ENCODE data around the gene OSER1.

OSER1 gene

DNA sequence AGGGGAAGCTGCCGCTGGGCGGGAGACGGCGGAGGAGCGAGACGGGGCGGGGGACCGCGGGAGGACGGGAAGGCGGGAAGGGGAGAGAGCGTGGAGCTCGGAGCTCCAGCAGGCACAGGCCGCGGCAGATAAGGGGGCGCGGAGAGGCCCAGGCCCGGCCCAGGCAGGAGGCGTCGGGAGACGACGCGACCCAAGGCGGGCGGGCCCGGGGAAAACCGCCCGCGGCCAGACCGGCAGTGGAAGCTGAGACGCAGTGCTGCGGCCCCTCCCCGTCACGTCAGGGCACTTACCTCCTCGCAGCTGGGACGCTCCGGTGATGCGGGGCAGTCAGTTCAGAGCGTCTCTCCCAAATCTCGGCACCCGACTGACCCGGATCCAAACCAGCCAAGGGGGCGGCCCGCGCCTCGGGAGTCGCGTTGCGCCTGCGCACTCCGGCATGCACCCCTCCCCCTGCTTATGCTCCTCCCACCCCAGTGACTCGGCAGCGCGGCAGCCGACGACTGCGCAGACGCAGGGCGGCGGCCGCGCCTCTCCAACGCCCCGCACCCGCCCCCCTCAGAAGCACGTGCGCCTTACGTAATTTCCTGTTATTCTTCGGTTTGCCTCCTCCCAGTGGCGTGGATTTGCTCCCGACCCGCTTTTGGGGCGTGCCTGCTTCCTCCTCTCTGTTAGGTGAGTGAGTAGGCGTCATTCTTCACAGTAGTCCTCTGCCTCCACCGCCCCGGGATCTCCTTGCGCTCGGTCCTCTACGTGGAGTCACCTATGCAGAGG is at the start of gene OSER1:
Gene OSER1 (minus strand): TSS at position 366 of the 771 bp plus-strand sequence. CDS start 3,814 bp downstream, outside the sequence.
- Histone ChIP-seq H3K9me3 (ENCODE audit: control insufficient read depth, insufficient read depth, low read depth, low read length) (no peaks in the 10 kb centered on the region), H3K4me3 (ENCODE audit: low read depth, low read length) (peak within 1 kb of the TSS; percentile 80), H3K4me1 (ENCODE audit: control insufficient read depth, insufficient read depth, low read length) (peaks cover 22% of the 10 kb centered on the region), H3K36me3 (ENCODE audit: control insufficient read depth in 2 of 2, insufficient read depth in 1 of 2, low read length in 2 of 2) (peaks cover 8 to 9% of the 10 kb centered on the region in 2 experiments), H3K27ac (ENCODE audit: extremely low read depth, low read depth, low read length) (peak within 1 kb of the TSS; percentile 79)
- POLR2A ChIA-PET: interaction anchor here (0.5 to 1.3 kb wide), 4 partner anchors 44 to 100 kb away, joined by 3 to 4 read pairs (median 3); partner anchors contain the start of gene FITM2
- CTCF ChIA-PET: interaction anchor here (0.7 to 2.9 kb wide), 2 partner anchors 20 to 23 kb away, joined by 3 to 11 read pairs; no protein-coding TSS in a partner anchor
- TF ChIP-seq ZNF473 (tag by site-specific recombination; IDR thresholded peaks at IDR 0.05) (no peak), ZNF391 (tag by site-specific recombination; IDR thresholded peaks at IDR 0.05; ENCODE audit: borderline replicate concordance, low read depth) (peak; percentile 85), EGR2 (tag by site-specific recombination; IDR thresholded peaks at IDR 0.05; ENCODE audit: low read depth) (peak; percentile 89), ZNF16 (tag by site-specific recombination; IDR thresholded peaks at IDR 0.05; ENCODE audit: low read depth) (no peak), ZNF654 (tag by site-specific recombination; IDR thresholded peaks at IDR 0.05; ENCODE audit: low read depth) (no peak), ZBTB48 (tag by site-specific recombination; IDR thresholded peaks at IDR 0.05) (0 out of 2 replicates have a peak, but pooled peaks have one; percentile 56), ZNF366 (tag by site-specific recombination; conservative IDR thresholded peaks at IDR 0.05) (no peak), ZNF76 (tag by site-specific recombination; IDR thresholded peaks at IDR 0.05; ENCODE audit: borderline replicate concordance, low read depth) (peak; percentile 81), ELK4 (IDR thresholded peaks at IDR 0.05; ENCODE audit: borderline replicate concordance, low read depth, low read length) (no peak), ZBTB8A (tag by site-specific recombination; IDR thresholded peaks at IDR 0.05) (no peak; the same call in none of the 2 replicates), ZNF239 (tag by site-specific recombination; IDR thresholded peaks at IDR 0.05) (peak; percentile 69; the same call in 1 of the 2 replicates), ZNF37A (tag by site-specific recombination; IDR thresholded peaks at IDR 0.05) (no peak), ZNF747 (tag by site-specific recombination; IDR thresholded peaks at IDR 0.05) (no peak), ZNF544 (tag by site-specific recombination; IDR thresholded peaks at IDR 0.05) (no peak), ZNF174 (tag by site-specific recombination; IDR thresholded peaks at IDR 0.05) (no peak), ZNF404 (tag by site-specific recombination; IDR thresholded peaks at IDR 0.05) (no peak), ZNF629 (tag by site-specific recombination; IDR thresholded peaks at IDR 0.05) (peak; percentile 92), GLI4 (tag by site-specific recombination; IDR thresholded peaks at IDR 0.05) (no peak), ZNF10 (tag by site-specific recombination; IDR thresholded peaks at IDR 0.05) (no peak), ZNF274 (IDR thresholded peaks at IDR 0.05; ENCODE audit: low read length) (no peak), ZNF274 (tag by site-specific recombination; IDR thresholded peaks at IDR 0.05; ENCODE audit: borderline replicate concordance) (no peak), ZNF518A (tag by site-specific recombination; conservative IDR thresholded peaks at IDR 0.05; ENCODE audit: low read depth) (no peak; the same call in 1 of the 2 replicates)
- TF ChIP-seq, protein P1, sequence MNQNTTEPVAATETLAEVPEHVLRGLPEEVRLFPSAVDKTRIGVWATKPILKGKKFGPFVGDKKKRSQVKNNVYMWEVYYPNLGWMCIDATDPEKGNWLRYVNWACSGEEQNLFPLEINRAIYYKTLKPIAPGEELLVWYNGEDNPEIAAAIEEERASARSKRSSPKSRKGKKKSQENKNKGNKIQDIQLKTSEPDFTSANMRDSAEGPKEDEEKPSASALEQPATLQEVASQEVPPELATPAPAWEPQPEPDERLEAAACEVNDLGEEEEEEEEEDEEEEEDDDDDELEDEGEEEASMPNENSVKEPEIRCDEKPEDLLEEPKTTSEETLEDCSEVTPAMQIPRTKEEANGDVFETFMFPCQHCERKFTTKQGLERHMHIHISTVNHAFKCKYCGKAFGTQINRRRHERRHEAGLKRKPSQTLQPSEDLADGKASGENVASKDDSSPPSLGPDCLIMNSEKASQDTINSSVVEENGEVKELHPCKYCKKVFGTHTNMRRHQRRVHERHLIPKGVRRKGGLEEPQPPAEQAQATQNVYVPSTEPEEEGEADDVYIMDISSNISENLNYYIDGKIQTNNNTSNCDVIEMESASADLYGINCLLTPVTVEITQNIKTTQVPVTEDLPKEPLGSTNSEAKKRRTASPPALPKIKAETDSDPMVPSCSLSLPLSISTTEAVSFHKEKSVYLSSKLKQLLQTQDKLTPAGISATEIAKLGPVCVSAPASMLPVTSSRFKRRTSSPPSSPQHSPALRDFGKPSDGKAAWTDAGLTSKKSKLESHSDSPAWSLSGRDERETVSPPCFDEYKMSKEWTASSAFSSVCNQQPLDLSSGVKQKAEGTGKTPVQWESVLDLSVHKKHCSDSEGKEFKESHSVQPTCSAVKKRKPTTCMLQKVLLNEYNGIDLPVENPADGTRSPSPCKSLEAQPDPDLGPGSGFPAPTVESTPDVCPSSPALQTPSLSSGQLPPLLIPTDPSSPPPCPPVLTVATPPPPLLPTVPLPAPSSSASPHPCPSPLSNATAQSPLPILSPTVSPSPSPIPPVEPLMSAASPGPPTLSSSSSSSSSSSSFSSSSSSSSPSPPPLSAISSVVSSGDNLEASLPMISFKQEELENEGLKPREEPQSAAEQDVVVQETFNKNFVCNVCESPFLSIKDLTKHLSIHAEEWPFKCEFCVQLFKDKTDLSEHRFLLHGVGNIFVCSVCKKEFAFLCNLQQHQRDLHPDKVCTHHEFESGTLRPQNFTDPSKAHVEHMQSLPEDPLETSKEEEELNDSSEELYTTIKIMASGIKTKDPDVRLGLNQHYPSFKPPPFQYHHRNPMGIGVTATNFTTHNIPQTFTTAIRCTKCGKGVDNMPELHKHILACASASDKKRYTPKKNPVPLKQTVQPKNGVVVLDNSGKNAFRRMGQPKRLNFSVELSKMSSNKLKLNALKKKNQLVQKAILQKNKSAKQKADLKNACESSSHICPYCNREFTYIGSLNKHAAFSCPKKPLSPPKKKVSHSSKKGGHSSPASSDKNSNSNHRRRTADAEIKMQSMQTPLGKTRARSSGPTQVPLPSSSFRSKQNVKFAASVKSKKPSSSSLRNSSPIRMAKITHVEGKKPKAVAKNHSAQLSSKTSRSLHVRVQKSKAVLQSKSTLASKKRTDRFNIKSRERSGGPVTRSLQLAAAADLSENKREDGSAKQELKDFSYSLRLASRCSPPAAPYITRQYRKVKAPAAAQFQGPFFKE (tag by site-specific recombination; IDR thresholded peaks at IDR 0.05; ENCODE audit: borderline replicate concordance): no peak
- TF ChIP-seq, protein P2, sequence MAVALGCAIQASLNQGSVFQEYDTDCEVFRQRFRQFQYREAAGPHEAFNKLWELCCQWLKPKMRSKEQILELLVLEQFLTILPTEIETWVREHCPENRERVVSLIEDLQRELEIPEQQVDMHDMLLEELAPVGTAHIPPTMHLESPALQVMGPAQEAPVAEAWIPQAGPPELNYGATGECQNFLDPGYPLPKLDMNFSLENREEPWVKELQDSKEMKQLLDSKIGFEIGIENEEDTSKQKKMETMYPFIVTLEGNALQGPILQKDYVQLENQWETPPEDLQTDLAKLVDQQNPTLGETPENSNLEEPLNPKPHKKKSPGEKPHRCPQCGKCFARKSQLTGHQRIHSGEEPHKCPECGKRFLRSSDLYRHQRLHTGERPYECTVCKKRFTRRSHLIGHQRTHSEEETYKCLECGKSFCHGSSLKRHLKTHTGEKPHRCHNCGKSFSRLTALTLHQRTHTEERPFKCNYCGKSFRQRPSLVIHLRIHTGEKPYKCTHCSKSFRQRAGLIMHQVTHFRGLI (tag by site-specific recombination; IDR thresholded peaks at IDR 0.05): no peak

Data from HEK293 (cell line).